Thoracic aorta endothelial cell (primary cell): ENCODE results near the gene OVAAL. TPM values are rescaled to one million over a fixed set of nuclear protein-coding genes. Genes with fewer than 3 reads are reported as not detected.

ENCODE experiments used
- small RNA-seq: library from RNA; depleted of rRNA; stranded (forward); fragments of <200 nt; gene quantifications from one replicate; pipeline ENCODE3, GENCODE V24; 2012
- total RNA-seq: library from RNA; depleted of rRNA; stranded (reverse); fragments of >200 nt; gene quantifications from 2 replicates; pipeline ENCODE4 v1.2.3, GENCODE V29; 2012

Gene OVAAL
- 0.13 TPM in 1 of 2 replicates, not detected in the other for total RNA-seq

DNA sequence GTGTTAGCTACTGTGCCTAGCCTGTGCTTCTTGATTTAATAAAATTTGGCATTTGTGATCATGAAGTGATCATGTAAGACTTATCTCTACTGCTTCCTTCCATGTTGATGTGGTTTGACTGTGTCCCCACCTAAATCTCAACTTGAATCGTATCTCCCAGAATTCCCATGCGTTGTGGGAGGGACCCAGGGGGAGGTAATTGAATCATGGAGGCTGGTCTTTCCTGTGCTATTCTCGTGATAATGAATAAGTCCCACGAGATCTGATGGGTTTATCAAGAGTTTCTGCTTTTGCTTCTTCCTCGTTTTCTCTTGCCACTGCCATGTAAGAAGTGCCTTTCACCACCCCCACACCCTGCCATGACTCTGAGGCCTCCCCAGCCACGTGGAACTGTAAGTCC, at the start of gene OVAAL:
Gene OVAAL, plus strand, starts transcription at position 301 of the 400 bp plus-strand sequence.

Small RNA genes within 50 kb of the gene (small RNA-seq; reads per million reads assigned to genes)
- not detected for gene RF00019

Other genes with a start within 250 kb of the OVAAL start
- gene ACBD6, start 56.4 kb upstream of the OVAAL start, total RNA-seq, result 59.0 and 62.7 TPM in 2 replicates
- gene XPR1, start 73.1 kb downstream of the OVAAL start, total RNA-seq, result 44.0 and 44.7 TPM in 2 replicates